Measurements from ENCODE around the gene DDX24.

DNA sequence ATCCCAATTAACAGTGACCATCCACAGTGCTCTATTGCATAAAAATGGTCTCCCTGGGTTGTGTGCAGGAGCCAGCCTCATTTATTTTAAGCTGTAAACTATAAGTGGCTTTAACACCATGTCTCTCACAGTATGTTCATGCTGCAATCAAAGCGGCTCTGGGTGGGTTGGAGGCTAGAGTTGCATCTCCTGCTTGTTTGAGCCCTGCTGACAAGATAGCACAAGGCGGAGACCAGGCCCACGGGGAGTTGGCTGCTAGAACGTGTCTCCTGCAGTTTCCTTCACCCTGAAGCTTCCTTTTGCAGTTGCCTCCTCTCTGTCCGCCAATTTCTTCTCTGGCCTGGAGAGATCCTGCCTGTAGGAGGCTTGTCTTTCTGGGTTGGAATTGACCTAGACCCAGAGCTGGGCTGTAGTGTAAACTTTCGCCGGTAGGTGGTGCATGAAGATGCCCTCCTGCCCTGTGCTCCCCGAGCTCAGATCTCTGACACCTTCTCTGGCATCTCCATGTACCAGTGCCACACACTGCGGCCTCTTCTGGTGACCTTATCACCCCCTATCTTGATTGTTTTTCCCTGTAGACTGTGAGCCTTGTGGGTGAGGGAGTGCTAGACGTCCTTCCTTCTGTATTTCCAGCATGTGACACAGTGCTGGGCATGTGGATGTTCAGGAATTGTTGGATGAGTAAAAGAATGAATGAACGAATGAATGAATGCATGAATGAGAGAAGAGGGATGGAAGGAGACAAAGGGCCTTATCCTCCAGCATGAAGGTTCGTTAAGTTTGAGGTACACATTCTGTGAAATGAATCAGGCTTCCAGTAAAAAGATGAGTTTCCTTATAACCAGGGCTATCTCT lies 44.5 kb downstream of the DDX24 start:
- TF ChIP-seq POLR2AphosphoS5 (IDR thresholded peaks at IDR 0.05; ENCODE audit: borderline replicate concordance, low read depth, low read length) = no peak
- TF ChIP-seq EZH2 (IDR thresholded peaks at IDR 0.05) = no peak

All from SK-N-MC (cell line).